ENCODE results near the gene IFNGR1. TPM values are rescaled to one million over a fixed set of nuclear protein-coding genes. Genes with fewer than 3 reads are reported as not detected.

Gene IFNGR1
- total and polyA plus RNA-seq, 2 of the 13 experiments (the other 11 are each of a cell fraction or from before 2014, with no cell fraction given), result 82.8 to 87.8 TPM

DNA sequence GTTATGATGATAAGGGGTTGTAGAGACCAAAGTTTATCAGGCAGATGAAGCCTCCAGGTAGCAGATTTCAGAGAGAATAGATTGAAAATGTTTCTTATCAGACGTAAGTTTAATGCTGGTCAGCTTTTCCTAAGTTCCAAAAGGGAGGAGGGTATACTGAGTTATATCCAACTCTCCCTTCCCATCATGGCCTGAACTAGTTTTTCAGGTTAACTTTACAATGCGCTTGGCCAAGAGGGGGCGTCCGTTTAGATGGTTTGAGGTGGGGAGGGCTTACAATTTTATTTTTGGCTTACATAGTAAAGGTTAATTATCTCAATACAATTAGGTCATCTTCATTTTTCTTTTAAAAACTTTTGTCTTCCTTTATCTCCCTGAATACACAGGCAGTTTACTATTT is 26.4 kb downstream of the IFNGR1 start (continued):
- no peak for TF ChIP-seq CHCHD3 (CRISPR knock-in tag; IDR thresholded peaks at IDR 0.05)

GRCh38 chr6:137191670-137192069 is 27.5 kb downstream of the IFNGR1 start:
- ATAC-seq (no peak), DNase-seq (ENCODE audit: low spot score) (no peak), FAIRE-seq (no peak)
- POLR2A ChIA-PET, result no interaction called here
- intact Hi-C loops (cut with micrococcal nuclease; ENCODE audit: unreplicated experiment), result no loop called here
- Histone ChIP-seq H4K20me1 (ENCODE audit: insufficient read depth, low read length) (no peaks in the 10 kb centered on the region), H3K4me1 (ENCODE audit: insufficient read depth, low read length) (no peaks in the 10 kb centered on the region), H3K4me2 (ENCODE audit: low read depth, low read length) (no peak overlapping the region), H2AFZ (ENCODE audit: low read length) (no peak overlapping the region), H3K27me3 (ENCODE audit: control insufficient read depth in 1 of 2, insufficient read depth in 2 of 2, low read length in 2 of 2) (no peaks in the 10 kb centered on the region), H3K36me3 (replicated peaks in 1 of 2; ENCODE audit: control insufficient read depth in 1 of 2, insufficient read depth in 2 of 2, low read length in 2 of 2) (no peaks in the 10 kb centered on the region), H3K9ac (ENCODE audit: insufficient read depth, low read depth, low read length) (no peak overlapping the region), H3K9me3 (ENCODE audit: low read length) (peaks cover 40% of the 10 kb centered on the region), H3K27ac (ENCODE audit: extremely low read length, insufficient read depth, low read length) (no peak overlapping the region), H3K4me3 (replicated peaks in 1 of 3; ENCODE audit: insufficient read depth in 1 of 3, low read depth in 2 of 3, low read length in 3 of 3) (no peak overlapping the region), H3K79me2 (ENCODE audit: insufficient read depth, low read length) (no peaks in the 10 kb centered on the region)
- in situ Hi-C loops (cut with HindIII; ENCODE audit: extremely low pct_ligation_motif_present, low pct_unique_long_range_greater_than_20kb), result no loop called here
- no peak for TF ChIP-seq FOXC1 (CRISPR knock-in tag; IDR thresholded peaks at IDR 0.05; ENCODE audit: borderline replicate concordance)
- no peak for TF ChIP-seq ZNF430 (CRISPR knock-in tag; IDR thresholded peaks at IDR 0.05)
- TF ChIP-seq TMF1 (CRISPR knock-in tag; IDR thresholded peaks at IDR 0.05; ENCODE audit: low read depth), result no peak
- no peak for TF ChIP-seq ZNF768 (CRISPR knock-in tag; IDR thresholded peaks at IDR 0.05)
- TF ChIP-seq ZNF362 (CRISPR knock-in tag; IDR thresholded peaks at IDR 0.05; ENCODE audit: borderline replicate concordance), result no peak
- no peak for TF ChIP-seq ZNF850 (CRISPR knock-in tag; conservative IDR thresholded peaks at IDR 0.05)
- TF ChIP-seq ZNF121 (CRISPR knock-in tag; IDR thresholded peaks at IDR 0.05), result no peak
- no peak for TF ChIP-seq FLYWCH1 (CRISPR knock-in tag; IDR thresholded peaks at IDR 0.05)
- TF ChIP-seq, protein P1, sequence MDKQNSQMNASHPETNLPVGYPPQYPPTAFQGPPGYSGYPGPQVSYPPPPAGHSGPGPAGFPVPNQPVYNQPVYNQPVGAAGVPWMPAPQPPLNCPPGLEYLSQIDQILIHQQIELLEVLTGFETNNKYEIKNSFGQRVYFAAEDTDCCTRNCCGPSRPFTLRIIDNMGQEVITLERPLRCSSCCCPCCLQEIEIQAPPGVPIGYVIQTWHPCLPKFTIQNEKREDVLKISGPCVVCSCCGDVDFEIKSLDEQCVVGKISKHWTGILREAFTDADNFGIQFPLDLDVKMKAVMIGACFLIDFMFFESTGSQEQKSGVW (CRISPR knock-in tag; IDR thresholded peaks at IDR 0.05; ENCODE audit: borderline replicate concordance), result no peak
- no peak for TF ChIP-seq ZNF776 (CRISPR knock-in tag; IDR thresholded peaks at IDR 0.05)
- TF ChIP-seq, protein P2, sequence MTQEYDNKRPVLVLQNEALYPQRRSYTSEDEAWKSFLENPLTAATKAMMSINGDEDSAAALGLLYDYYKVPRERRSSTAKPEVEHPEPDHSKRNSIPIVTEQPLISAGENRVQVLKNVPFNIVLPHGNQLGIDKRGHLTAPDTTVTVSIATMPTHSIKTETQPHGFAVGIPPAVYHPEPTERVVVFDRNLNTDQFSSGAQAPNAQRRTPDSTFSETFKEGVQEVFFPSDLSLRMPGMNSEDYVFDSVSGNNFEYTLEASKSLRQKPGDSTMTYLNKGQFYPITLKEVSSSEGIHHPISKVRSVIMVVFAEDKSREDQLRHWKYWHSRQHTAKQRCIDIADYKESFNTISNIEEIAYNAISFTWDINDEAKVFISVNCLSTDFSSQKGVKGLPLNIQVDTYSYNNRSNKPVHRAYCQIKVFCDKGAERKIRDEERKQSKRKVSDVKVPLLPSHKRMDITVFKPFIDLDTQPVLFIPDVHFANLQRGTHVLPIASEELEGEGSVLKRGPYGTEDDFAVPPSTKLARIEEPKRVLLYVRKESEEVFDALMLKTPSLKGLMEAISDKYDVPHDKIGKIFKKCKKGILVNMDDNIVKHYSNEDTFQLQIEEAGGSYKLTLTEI (CRISPR knock-in tag; conservative IDR thresholded peaks at IDR 0.05), result no peak
- no peak for TF ChIP-seq ZNF761 (CRISPR knock-in tag; conservative IDR thresholded peaks at IDR 0.05)
- no peak for TF ChIP-seq ARID3A (IDR thresholded peaks at IDR 0.05; ENCODE audit: low read depth, low read length)
- BruUV-seq (replicated peaks), result no TSS peak
- WGBS (ENCODE audit: low lambda C conversion rate), result 3% methylated on average over 1 of the region's 1 CpG
- CTCF ChIA-PET (ENCODE audit: low intra/inter-chr PET ratio, low total read pairs), result no interaction called here

Measured in HepG2 (cell line).